HepG2 (cell line): ENCODE measurements around the gene SDC1. TPM values are rescaled to one million over a fixed set of nuclear protein-coding genes. Genes with fewer than 3 reads are reported as not detected.

Experiments used
- ELK4 ChIP-seq: sonication (generic); formaldehyde crosslinking; IDR thresholded peaks from 2 replicates; pipeline ENCODE4 v1.9.0; 2021; ENCODE audit warnings: missing genetic modification reagents, borderline replicate concordance
- FOXA3 ChIP-seq: IDR thresholded peaks from 2 replicates; pipeline ENCODE4 v1.6.1; 2016; ENCODE audit warnings: missing genetic modification reagents, missing compliant biosample characterization
- FOXM1 ChIP-seq: sonication (generic); formaldehyde crosslinking; IDR thresholded peaks from 2 replicates; pipeline ENCODE4 v1.5.0; 2020; ENCODE audit warnings: missing genetic modification reagents
- JARID2 ChIP-seq: sonication (generic); formaldehyde crosslinking; IDR thresholded peaks from 2 replicates; pipeline ENCODE4 v1.8.1; 2023; ENCODE audit warnings: missing genetic modification reagents, inconsistent platforms; ENCODE audit not compliant: insufficient replicate concordance
- NBN ChIP-seq: fragments of 450-650 bp; conservative IDR thresholded peaks from 2 replicates; pipeline ENCODE4 v1.6.1; 2017
- NPAS2 ChIP-seq: sonication (generic); formaldehyde crosslinking; IDR thresholded peaks from 2 replicates; pipeline ENCODE4 v1.8.0; 2022; ENCODE audit warnings: mild to moderate bottlenecking, missing genetic modification reagents, borderline replicate concordance
- NR1H2 ChIP-seq: sonication (generic); formaldehyde crosslinking; IDR thresholded peaks from 2 replicates; pipeline ENCODE4 v1.8.1; 2022; ENCODE audit warnings: low read depth, missing genetic modification reagents, borderline replicate concordance
- SKIL ChIP-seq: sonication (generic); formaldehyde crosslinking; IDR thresholded peaks from 2 replicates; pipeline ENCODE4 v1.8.0; 2022; ENCODE audit warnings: missing genetic modification reagents, mild to moderate bottlenecking, moderate library complexity, borderline replicate concordance
- SP140L ChIP-seq: sonication (generic); formaldehyde crosslinking; IDR thresholded peaks from 2 replicates; pipeline ENCODE4 v1.4.0; 2020; ENCODE audit warnings: missing genetic modification reagents, borderline replicate concordance
- TBX2 ChIP-seq: sonication (generic); formaldehyde crosslinking; IDR thresholded peaks from 2 replicates; pipeline ENCODE4 v1.5.0; 2020; ENCODE audit warnings: missing genetic modification reagents, mild to moderate bottlenecking, borderline replicate concordance
- THAP9 ChIP-seq: sonication (generic); formaldehyde crosslinking; IDR thresholded peaks from 2 replicates; pipeline ENCODE4; 2020; ENCODE audit warnings: missing genetic modification reagents, mild to moderate bottlenecking, borderline replicate concordance
- TIGD3 ChIP-seq: sonication (generic); formaldehyde crosslinking; IDR thresholded peaks from 2 replicates; pipeline ENCODE4 v1.5.1; 2020; ENCODE audit warnings: mild to moderate bottlenecking, missing genetic modification reagents, borderline replicate concordance
- YEATS4 ChIP-seq: sonication (generic); formaldehyde crosslinking; IDR thresholded peaks from 2 replicates; pipeline ENCODE4 v1.4.0; 2020; ENCODE audit warnings: missing genetic modification reagents, borderline replicate concordance
- ZBTB1 ChIP-seq: sonication (generic); formaldehyde crosslinking; IDR thresholded peaks from 2 replicates; pipeline ENCODE4 v1.4.0; 2020; ENCODE audit warnings: missing genetic modification reagents, borderline replicate concordance
- ZFP36 ChIP-seq: fragments of 150-350 bp; IDR thresholded peaks from 2 replicates; pipeline ENCODE4 v1.6.1; 2018; ENCODE audit warnings: borderline replicate concordance, low read length, low read depth; ENCODE audit not compliant: partially characterized antibody
- ZNF264 ChIP-seq: sonication (generic); formaldehyde crosslinking; IDR thresholded peaks from 2 replicates; pipeline ENCODE4 v1.4.0; 2020; ENCODE audit warnings: missing genetic modification reagents
- ZNF567 ChIP-seq: sonication (generic); formaldehyde crosslinking; IDR thresholded peaks from 2 replicates; pipeline ENCODE4 v1.8.1; 2023; ENCODE audit warnings: mild to moderate bottlenecking, missing genetic modification reagents, borderline replicate concordance
- ZNF674 ChIP-seq: sonication (generic); formaldehyde crosslinking; IDR thresholded peaks from 2 replicates; pipeline ENCODE4 v1.5.0; 2020; ENCODE audit warnings: low read depth, mild to moderate bottlenecking, missing genetic modification reagents
- ZNF891 ChIP-seq: sonication (generic); formaldehyde crosslinking; IDR thresholded peaks from 2 replicates; pipeline ENCODE4 v1.5.0; 2020; ENCODE audit warnings: mild to moderate bottlenecking, missing genetic modification reagents
- polyA plus RNA-seq, 8 experiments: library from polyadenylated mRNA; depleted of rRNA in 3 of 8; stranded (reverse) in 7 of 8; unstranded in 1 of 8; fragments of >200 nt; fragmentation: Illumina TruSeq in 4 of 8; extraction: Trizol in 4 of 8; gene quantifications; 2 replicates each; pipeline versions ENCODE4 v1.2.1 to v1.2.3, GENCODE V29; 2011 to 2016; ENCODE audit warnings: low read depth in 4 of 8, missing spikeins in 1 of 8, mixed read lengths in 1 of 8; ENCODE audit not compliant: insufficient read depth in 1 of 8
- total RNA-seq, 5 experiments: library from RNA; depleted of rRNA; stranded (reverse); fragments of >200 nt; fragmentation: Illumina TruSeq; extraction: Trizol; gene quantifications; 2 replicates each; pipeline ENCODE4 v1.2.3, GENCODE V29; 2016; ENCODE audit warnings: low read depth in 1 of 5

The SDC1 gene
- total and polyA plus RNA-seq, 2 of the 13 experiments (the other 11 are each of a cell fraction or from before 2014, with no cell fraction given): 108 to 119 TPM

- peak; percentile 19; the same call in 1 of the 2 replicates for TF ChIP-seq THAP9
- TF ChIP-seq ZNF567 (CRISPR knock-in tag): no peak
- no peak for TF ChIP-seq FOXM1 (CRISPR knock-in tag)
- no peak for TF ChIP-seq SP140L (CRISPR knock-in tag)
- TF ChIP-seq JARID2 (CRISPR knock-in tag): no peak
- 0 out of 2 replicates have a peak, but pooled peaks have one; percentile 38 for TF ChIP-seq ZNF264 (CRISPR knock-in tag)
- TF ChIP-seq TBX2 (CRISPR knock-in tag): peak; percentile 40
- TF ChIP-seq ZFP36: no peak
- no peak for TF ChIP-seq NPAS2 (CRISPR knock-in tag)
- TF ChIP-seq ELK4 (CRISPR knock-in tag): no peak
- TF ChIP-seq TIGD3 (CRISPR knock-in tag): no peak
- no peak; the same call in 1 of the 2 replicates for TF ChIP-seq YEATS4 (CRISPR knock-in tag)
- TF ChIP-seq ZNF891 (CRISPR knock-in tag): no peak; the same call in 1 of the 2 replicates
- TF ChIP-seq ZBTB1 (CRISPR knock-in tag): no peak
- TF ChIP-seq SKIL (CRISPR knock-in tag): no peak
- TF ChIP-seq FOXA3 (CRISPR knock-in tag): no peak
- no peak for TF ChIP-seq ZNF674 (CRISPR knock-in tag)
- TF ChIP-seq NBN: no peak
- no peak for TF ChIP-seq NR1H2
These were observed 1.3 kb downstream of the SDC1 start (continued) for GRCh38 chr2:20223407-20224163.
